Endometrial microvascular endothelial cells (primary cell): ENCODE data around the gene TAF1. TPM values are rescaled to one million over a fixed set of nuclear protein-coding genes. Genes with fewer than 3 reads are reported as not detected.
"Not testable (repeated sequence)": the region's sequence is repeated elsewhere in the genome, so short reads cannot be mapped to it uniquely, and the experiment has no call there.

Source experiments
- in situ Hi-C: cut with HindIII; loops from 2 replicates; pipeline ENCODE4 v1.10.0; 2017; ENCODE audit warnings: low sequenced_read_pairs, low pct_unique_long_range_greater_than_20kb; ENCODE audit errors: inconsistent ontology term
- total RNA-seq: library from RNA; depleted of rRNA; stranded (reverse); fragments of >200 nt; gene quantifications from one replicate; pipeline ENCODE4 v1.2.3, GENCODE V29; 2015; ENCODE audit errors: inconsistent ontology term

TAF1 gene
- total RNA-seq, 1 donor from 2014 or later: 16.4 TPM

- in situ Hi-C loops: no loop called here
These were observed 126.3 kb downstream of the TAF1 start for GRCh38 chrX:71492231-71493065.

DNA sequence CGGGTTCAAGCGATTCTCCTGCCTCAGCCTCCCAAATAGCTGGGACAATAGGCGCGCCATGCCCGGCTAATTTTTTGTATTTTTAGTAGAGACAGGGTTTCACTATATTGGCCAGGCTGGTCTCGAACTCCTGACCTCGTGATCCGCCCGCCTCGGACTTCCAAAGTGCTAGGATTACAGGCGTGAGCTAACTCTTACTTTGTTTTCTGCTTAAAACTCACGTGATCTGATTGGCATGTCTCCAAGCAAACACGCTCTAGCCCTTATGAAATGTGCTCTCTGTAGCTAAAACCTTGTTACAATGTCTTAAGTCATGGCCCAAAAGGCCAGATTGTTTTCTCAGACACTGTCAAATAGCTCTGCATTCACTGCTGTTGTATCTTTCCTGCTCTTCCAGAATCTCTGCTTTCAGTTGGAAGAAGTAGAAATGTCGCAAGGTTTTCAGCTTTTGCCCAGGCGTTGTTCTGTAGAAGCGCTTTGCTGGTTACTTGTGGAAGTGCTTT, 127.0 kb downstream of the TAF1 start:
- in situ Hi-C loops: no loop called here

DNA sequence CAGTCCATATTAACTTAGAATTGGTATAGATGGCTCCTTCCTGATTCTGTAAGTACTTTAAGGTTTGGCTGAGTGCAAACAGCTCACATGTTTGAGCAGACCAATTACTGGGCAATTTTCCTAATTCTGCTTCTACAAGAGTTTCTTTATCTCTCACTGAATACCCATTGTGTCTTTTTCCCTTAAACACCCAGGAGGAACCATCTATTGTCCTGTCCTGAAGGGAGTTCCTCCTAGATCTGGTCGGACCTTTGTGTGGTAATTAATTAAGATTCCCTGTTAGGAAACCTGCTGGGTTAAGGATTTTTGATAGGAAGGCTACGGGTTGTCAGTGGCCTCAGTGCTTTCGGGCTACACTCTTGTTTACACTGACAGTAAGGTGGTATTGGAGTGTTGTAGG, 129.8 kb downstream of the TAF1 start:
- in situ Hi-C loops: not testable (repeated sequence)

DNA sequence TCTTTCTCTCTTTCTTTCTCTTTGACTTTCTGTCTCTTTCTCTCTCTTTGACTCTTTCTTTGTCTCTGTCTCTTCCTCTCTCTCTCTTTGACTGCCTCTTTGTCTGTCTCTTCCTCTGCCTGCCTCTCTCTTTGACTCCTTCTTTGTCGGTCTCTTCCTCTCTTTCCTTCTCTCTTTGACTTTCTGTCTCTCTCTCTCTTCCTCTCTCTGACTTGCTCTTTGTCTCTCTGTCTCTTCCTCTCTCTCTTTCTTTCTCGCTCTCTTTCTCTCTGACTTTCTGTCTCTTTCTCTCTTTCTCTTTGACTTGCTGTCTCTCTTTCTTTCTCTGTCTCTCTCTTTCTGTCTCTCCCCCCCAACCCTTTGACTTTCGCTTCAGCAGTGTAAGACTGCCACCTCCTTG, 130.3 kb downstream of the TAF1 start:
- in situ Hi-C loops: no loop called here

- in situ Hi-C loops: not testable (repeated sequence)
These were observed 135.9 kb downstream of the TAF1 start for GRCh38 chrX:71502080-71502479.

GRCh38 chrX:71504346-71504745, 138.2 kb downstream of the TAF1 start:
- in situ Hi-C loops: no loop called here

- in situ Hi-C loops: no loop called here
These were observed 143.1 kb downstream of the TAF1 start for GRCh38 chrX:71509289-71509688.

DNA sequence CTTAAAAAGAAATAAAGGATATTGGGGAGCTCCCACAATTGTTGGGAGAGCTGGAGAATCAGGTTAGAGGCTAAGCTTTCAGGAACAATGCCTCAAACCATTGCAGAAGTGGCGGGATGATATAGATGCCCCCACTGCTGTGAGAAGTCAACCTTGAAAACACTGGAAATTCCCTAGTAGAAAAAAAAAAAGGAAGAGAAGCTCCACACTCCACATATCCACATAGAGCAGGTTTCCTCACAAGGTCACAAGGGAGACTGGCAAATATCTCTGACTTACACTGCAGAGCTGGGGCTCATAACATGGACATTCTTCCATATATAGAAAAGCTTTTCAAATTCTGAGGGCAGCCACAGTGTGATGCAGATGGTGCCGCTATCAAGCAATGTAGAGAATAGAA, 144.0 kb downstream of the TAF1 start:
- in situ Hi-C loops: no loop called here

GRCh38 chrX:71513731-71514130, 147.6 kb downstream of the TAF1 start:
- in situ Hi-C loops: not testable (repeated sequence)

DNA sequence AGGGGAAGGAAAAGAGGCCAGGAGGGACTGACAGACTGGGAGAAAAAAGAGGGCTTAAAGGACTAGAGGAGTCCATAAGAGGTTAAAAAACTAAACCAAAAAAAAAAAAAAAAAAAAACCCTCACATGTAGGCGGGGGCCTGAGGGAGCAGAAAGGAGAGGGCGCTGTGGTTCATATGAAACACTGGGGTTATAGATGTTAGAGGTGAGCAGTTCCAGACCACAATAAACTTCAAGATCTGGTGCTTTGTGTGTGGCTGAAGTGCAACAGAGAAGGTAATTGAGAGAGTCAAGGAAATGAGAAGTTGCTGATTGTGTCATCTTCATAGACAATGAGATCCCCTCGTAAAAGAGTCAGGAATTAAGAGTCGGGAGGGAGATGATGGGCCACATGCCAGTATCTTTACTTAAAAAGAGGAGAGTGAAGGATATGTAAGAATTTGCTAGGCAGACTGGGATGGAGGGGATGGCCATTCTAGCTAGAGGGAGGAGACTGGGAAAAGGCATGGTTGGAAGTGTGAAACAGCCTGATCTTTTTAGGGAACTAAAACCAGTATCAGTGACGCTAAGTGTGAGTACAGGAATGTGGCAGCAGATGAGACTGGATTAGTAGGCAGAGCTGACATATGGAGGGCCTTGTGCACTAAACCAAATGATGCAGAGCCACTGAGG, 148.3 kb downstream of the TAF1 start:
- in situ Hi-C loops: no loop called here

DNA sequence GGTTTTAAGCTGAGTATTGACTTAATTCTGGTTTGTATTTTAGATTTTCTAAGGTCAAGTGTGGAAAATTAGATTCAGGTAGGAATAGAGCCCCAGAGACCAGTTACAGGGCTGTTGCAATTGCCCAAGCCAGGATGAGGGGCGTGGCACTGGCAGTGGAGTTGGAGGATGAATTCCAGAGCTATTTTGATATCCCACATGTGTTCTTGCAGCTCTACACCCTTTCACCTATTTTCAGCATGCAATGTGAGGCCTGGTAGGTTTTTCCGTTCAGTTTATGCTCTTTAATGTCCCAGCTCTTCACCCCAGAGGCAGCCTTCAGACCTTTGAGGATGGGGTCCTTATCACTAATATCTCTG, 148.9 kb downstream of the TAF1 start:
- in situ Hi-C loops: no loop called here

Other genes starting within 250 kb of the TAF1 start
- gene MED12, start 247.8 kb upstream of the TAF1 start, total RNA-seq: 35.9 TPM
- gene NLGN3, start 221.5 kb upstream of the TAF1 start, total RNA-seq: 0.46 TPM
- not detected for gene GJB1, start 143.1 kb upstream of the TAF1 start, total RNA-seq
- 20.3 TPM for gene ZMYM3, start 112.2 kb upstream of the TAF1 start, total RNA-seq
- gene NONO, start 82.7 kb upstream of the TAF1 start, total RNA-seq: 383 TPM
- gene ITGB1BP2, start 64.6 kb upstream of the TAF1 start, total RNA-seq: not detected
- gene OGT, start 166.7 kb downstream of the TAF1 start, total RNA-seq: 46.6 TPM
- 0.09 TPM for gene GCNA, start 212.1 kb downstream of the TAF1 start, total RNA-seq